CD4-positive, alpha-beta T cell treated with Interleukin-4 for 1 hour (primary cell): ENCODE results near the gene ACKR3.
A peak's percentile ranks its signal among the peaks of the same experiment; 100 is the strongest.

Experiments used
- DNase-seq, 2 donors: peaks; one replicate each; pipeline ENCODE4 v3.0.0-alpha.2; 2020 to 2022

ACKR3 gene

GRCh38 chr2:236587861-236588815, 18.5 kb downstream of the ACKR3 start:
- DNase-seq = no peak

GRCh38 chr2:236588932-236589592, 19.4 kb downstream of the ACKR3 start:
- no peak for DNase-seq

- DNase-seq = no peak
These were observed 21.2 kb downstream of the ACKR3 start for GRCh38 chr2:236590846-236591245.

GRCh38 chr2:236592821-236593220, 23.2 kb downstream of the ACKR3 start:
- no peak for DNase-seq

- DNase-seq = no peak
These were observed 23.9 kb downstream of the ACKR3 start for GRCh38 chr2:236593531-236593930.

GRCh38 chr2:236593956-236594355, 24.3 kb downstream of the ACKR3 start:
- no peak for DNase-seq

- DNase-seq = no peak
These were observed 28.0 kb downstream of the ACKR3 start for GRCh38 chr2:236597629-236598028.

GRCh38 chr2:236599059-236599458, 29.4 kb downstream of the ACKR3 start:
- no peak for DNase-seq

- no peak for DNase-seq
These were observed 30.5 kb downstream of the ACKR3 start for GRCh38 chr2:236600158-236600557.

GRCh38 chr2:236600892-236601291, 31.3 kb downstream of the ACKR3 start:
- no peak for DNase-seq

- no peak for DNase-seq
These were observed 31.9 kb downstream of the ACKR3 start for GRCh38 chr2:236601316-236602202.

GRCh38 chr2:236602678-236603077, 33.1 kb downstream of the ACKR3 start:
- no peak for DNase-seq

GRCh38 chr2:236603361-236604015, 33.9 kb downstream of the ACKR3 start:
- no peak for DNase-seq

GRCh38 chr2:236604575-236605344, 35.1 kb downstream of the ACKR3 start:
- DNase-seq = no peak

- no peak for DNase-seq
These were observed 35.7 kb downstream of the ACKR3 start for GRCh38 chr2:236605345-236605734.

- DNase-seq = no peak
These were observed 36.4 kb downstream of the ACKR3 start for GRCh38 chr2:236606023-236606422.

GRCh38 chr2:236607471-236608187, 38.0 kb downstream of the ACKR3 start:
- peak; percentile 43 to 46 for DNase-seq

GRCh38 chr2:236608188-236608525, 38.5 kb downstream of the ACKR3 start:
- no peak for DNase-seq

GRCh38 chr2:236608710-236609109, 39.1 kb downstream of the ACKR3 start:
- no peak for DNase-seq

GRCh38 chr2:236610991-236611821, 41.6 kb downstream of the ACKR3 start:
- no peak for DNase-seq
